Gastroesophageal sphincter (tissue), 3 donors: ENCODE data around the gene SHISAL1.

ENCODE experiments used
- CTCF ChIP-seq, 4 experiments: fragments of 200-600 bp in 2 of 4; fragments of 450-650 bp in 2 of 4; sonication (generic) in 1 of 4; IDR thresholded peaks; one replicate each; pipeline ENCODE4 v1.5.1; 2017 to 2019; ENCODE audit warnings: antibody characterized with exemption in 4 of 4, mild to moderate bottlenecking in 2 of 4, moderate library complexity in 2 of 4
- EP300 ChIP-seq: sonication (generic); formaldehyde crosslinking; IDR thresholded peaks from one replicate; pipeline ENCODE4 v1.6.1; 2017; ENCODE audit warnings: antibody characterized with exemption, mild to moderate bottlenecking

DNA sequence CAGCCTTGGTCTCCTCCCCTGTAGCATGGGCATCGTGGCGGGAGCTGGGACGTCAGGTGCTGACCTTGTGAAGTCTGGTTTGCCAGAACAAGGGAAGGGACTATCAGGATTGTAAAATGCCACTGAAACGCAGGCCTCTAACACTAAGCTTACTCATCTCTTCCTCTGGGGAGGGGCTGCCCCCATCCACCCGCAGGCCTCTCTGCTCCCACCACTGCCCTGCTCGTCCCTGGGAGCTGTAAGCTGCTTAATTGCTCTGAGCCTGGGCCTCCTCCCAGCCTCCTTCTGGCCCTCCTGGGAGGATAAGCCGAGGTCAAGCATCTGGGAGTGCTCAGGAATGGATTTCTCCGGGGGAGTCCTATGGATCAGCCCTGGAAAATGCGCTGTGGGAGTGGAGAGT, 8.4 kb downstream of the SHISAL1 start:
- TF ChIP-seq EP300 (no peak), CTCF (IDR thresholded peaks at IDR 0.05) (no peak)
